ENCODE data around the gene REEP5.

DNA sequence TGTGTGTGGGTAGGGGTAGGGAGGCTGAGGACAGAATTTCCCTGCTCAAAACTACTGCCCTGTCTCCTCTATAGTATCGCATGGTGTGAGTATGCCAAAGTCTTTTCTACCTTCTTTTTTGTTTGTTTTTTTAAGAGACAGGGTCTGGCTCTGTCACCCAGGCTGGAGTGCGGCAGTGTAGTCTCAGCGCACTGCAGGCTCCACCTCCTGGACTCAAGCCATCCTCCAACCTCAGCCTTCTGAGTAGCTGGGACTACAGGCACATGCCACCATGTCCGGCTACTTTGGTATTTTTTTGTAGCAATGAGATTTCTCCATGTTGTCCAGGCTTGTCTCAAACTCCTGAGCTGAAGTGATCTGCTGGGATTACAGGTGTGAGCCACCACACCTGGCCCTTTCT is 58.5 kb downstream of the REEP5 start:
- TF ChIP-seq SIN3A (IDR thresholded peaks at IDR 0.05; ENCODE audit: borderline replicate concordance, low read depth, low read length): no peak
- TF ChIP-seq, protein P1, sequence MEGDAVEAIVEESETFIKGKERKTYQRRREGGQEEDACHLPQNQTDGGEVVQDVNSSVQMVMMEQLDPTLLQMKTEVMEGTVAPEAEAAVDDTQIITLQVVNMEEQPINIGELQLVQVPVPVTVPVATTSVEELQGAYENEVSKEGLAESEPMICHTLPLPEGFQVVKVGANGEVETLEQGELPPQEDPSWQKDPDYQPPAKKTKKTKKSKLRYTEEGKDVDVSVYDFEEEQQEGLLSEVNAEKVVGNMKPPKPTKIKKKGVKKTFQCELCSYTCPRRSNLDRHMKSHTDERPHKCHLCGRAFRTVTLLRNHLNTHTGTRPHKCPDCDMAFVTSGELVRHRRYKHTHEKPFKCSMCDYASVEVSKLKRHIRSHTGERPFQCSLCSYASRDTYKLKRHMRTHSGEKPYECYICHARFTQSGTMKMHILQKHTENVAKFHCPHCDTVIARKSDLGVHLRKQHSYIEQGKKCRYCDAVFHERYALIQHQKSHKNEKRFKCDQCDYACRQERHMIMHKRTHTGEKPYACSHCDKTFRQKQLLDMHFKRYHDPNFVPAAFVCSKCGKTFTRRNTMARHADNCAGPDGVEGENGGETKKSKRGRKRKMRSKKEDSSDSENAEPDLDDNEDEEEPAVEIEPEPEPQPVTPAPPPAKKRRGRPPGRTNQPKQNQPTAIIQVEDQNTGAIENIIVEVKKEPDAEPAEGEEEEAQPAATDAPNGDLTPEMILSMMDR (IDR thresholded peaks at IDR 0.05): no peak
- no peak for TF ChIP-seq TAF1 (IDR thresholded peaks at IDR 0.05; ENCODE audit: borderline replicate concordance, low read depth, low read length)
- no peak for TF ChIP-seq POLR2AphosphoS5 (IDR thresholded peaks at IDR 0.05; ENCODE audit: low read depth, low read length)
- TF ChIP-seq SMC3 (IDR thresholded peaks at IDR 0.05; ENCODE audit: low read depth, low read length): no peak

All from SK-N-SH (cell line).